RWPE2 (cell line): Measurements from ENCODE around the gene NPC1L1.

ENCODE experiments used
- ATAC-seq: fragments of 200-7000 bp; cut with Tn5 transposase; 3 replicates; pipeline ENCODE4 v1.9.1; 2021; ENCODE audit warnings: low read depth
- DNase-seq: peaks from one replicate; pipeline ENCODE4 v3.0.0-alpha.2; 2020; ENCODE audit warnings: low spot score
- H3K27ac ChIP-seq: fragments of 450-650 bp; 2 replicates; pipeline ENCODE4 v1.5.1; 2017; ENCODE audit warnings: mild to moderate bottlenecking; ENCODE audit not compliant: poor library complexity, severe bottlenecking
- H3K27me3 ChIP-seq: fragments of 250-450 bp; sonication (Bioruptor Pico); 2 replicates; pipeline ENCODE4 v1.5.1; 2021; ENCODE audit warnings: mild to moderate bottlenecking, moderate library complexity; ENCODE audit not compliant: insufficient read depth, poor library complexity, severe bottlenecking
- H3K36me3 ChIP-seq: fragments of 250-450 bp; sonication (Bioruptor Pico); 2 replicates; pipeline ENCODE4 v1.5.1; 2020; ENCODE audit warnings: low read depth, mild to moderate bottlenecking, moderate library complexity
- H3K4me1 ChIP-seq: fragments of 250-450 bp; sonication (Bioruptor Pico); 2 replicates; pipeline ENCODE4 v1.5.1; 2021; ENCODE audit warnings: mild to moderate bottlenecking, moderate library complexity; ENCODE audit not compliant: insufficient read depth, poor library complexity, severe bottlenecking
- H3K4me3 ChIP-seq: fragments of 250-450 bp; sonication (Bioruptor Pico); 2 replicates; pipeline ENCODE4 v1.5.1; 2021; ENCODE audit warnings: mild to moderate bottlenecking, moderate library complexity; ENCODE audit not compliant: severe bottlenecking
- H3K9me3 ChIP-seq: fragments of 250-450 bp; sonication (Bioruptor Pico); 2 replicates; pipeline ENCODE4 v1.5.1; 2021; ENCODE audit warnings: mild to moderate bottlenecking, moderate library complexity; ENCODE audit not compliant: severe bottlenecking
- TF ChIP-seq, protein P1 (sequence below): fragments of 450-650 bp; IDR thresholded peaks from one replicate; pipeline ENCODE4 v1.5.1; 2017; ENCODE audit warnings: mild to moderate bottlenecking, moderate library complexity; ENCODE audit not compliant: poor library complexity, severe bottlenecking

The NPC1L1 gene

GRCh38 chr7:44482502-44483485 lies 58.3 kb downstream of the NPC1L1 start:
- no peaks in the 10 kb centered on the region for H3K9me3 ChIP-seq
- H3K4me1 ChIP-seq, result peaks cover 5% of the 10 kb centered on the region
- DNase-seq (no peak), ATAC-seq (no peak)
- no peak overlapping the region for H3K4me3 ChIP-seq
- no peaks in the 10 kb centered on the region for H3K27me3 ChIP-seq
- peaks cover 84% of the 10 kb centered on the region for H3K36me3 ChIP-seq
- H3K27ac ChIP-seq, result no peak overlapping the region
- TF ChIP-seq, protein P1, sequence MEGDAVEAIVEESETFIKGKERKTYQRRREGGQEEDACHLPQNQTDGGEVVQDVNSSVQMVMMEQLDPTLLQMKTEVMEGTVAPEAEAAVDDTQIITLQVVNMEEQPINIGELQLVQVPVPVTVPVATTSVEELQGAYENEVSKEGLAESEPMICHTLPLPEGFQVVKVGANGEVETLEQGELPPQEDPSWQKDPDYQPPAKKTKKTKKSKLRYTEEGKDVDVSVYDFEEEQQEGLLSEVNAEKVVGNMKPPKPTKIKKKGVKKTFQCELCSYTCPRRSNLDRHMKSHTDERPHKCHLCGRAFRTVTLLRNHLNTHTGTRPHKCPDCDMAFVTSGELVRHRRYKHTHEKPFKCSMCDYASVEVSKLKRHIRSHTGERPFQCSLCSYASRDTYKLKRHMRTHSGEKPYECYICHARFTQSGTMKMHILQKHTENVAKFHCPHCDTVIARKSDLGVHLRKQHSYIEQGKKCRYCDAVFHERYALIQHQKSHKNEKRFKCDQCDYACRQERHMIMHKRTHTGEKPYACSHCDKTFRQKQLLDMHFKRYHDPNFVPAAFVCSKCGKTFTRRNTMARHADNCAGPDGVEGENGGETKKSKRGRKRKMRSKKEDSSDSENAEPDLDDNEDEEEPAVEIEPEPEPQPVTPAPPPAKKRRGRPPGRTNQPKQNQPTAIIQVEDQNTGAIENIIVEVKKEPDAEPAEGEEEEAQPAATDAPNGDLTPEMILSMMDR, result no peak

DNA sequence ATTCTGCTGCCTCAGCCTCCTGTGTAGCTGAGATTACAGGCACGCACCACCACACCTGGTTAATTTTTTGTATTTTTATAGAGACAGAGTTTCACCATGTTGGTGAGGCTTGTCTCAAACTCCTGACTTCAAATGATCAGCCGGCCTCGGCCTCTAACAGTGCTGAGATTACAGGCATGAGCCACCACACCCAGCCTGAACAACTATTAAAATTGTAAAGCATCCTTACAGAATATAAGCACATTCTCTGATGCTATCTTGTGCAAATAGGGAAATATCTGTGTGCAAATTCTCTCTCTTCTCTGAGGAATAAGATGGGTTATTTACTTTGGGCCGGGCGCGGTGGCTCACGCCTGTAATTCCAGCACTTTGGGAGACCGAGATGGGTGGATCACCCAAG lies 63.2 kb downstream of the NPC1L1 start:
- DNase-seq, result no peak

DNA sequence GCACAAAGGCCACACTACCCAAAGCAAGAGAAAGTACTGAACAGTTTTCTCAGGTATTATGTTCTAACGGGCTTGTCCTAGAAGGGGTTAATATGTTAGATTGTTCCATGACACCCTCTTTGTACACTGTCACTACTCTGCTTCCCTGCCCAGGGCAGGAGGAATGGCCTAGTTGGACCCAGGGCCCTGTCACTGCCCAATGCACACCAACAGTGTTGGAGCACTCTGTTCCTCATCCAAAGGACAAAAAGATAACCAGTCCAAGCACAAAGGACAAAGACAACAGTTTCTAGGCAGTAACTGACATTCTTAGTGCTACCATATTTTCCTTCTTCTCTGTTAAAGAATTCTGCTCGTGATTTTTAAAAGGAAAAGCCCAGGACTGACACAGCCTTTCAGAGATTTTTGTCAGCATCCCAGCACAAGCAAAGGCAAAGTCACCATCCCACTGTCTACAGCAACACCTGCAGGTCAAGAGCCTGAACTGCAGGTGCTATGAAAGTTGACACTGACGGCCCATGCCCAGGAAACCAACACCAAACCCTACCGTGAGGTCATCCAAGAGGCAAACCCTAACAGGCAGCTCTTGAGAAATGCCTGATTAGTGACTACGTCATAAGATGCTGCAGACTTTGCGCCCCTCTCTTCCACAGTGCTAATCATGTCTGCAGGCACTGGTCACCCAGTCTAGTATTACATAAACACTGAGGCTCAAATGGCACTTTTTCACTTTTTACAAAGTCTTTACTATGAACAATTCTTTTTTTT lies 63.9 kb downstream of the NPC1L1 start:
- H3K36me3 ChIP-seq, result peaks cover 85% of the 10 kb centered on the region

More for the DNA sequence above, 63.2 kb downstream of the NPC1L1 start:
- H3K27ac ChIP-seq, result no peak overlapping the region
- TF ChIP-seq, protein P1, result no peak
- H3K27me3 ChIP-seq, result no peaks in the 10 kb centered on the region
- no peak for ATAC-seq
- H3K4me3 ChIP-seq, result no peak overlapping the region
- H3K36me3 ChIP-seq, result peaks cover 86% of the 10 kb centered on the region
- peaks cover 17% of the 10 kb centered on the region for H3K4me1 ChIP-seq
- no peaks in the 10 kb centered on the region for H3K9me3 ChIP-seq

GRCh38 chr7:44476313-44476712 lies 64.8 kb downstream of the NPC1L1 start:
- Histone ChIP-seq H3K4me3 (no peak overlapping the region), H3K36me3 (peaks cover 81% of the 10 kb centered on the region), H3K9me3 (no peaks in the 10 kb centered on the region), H3K27me3 (no peaks in the 10 kb centered on the region), H3K27ac (no peak overlapping the region), H3K4me1 (peaks cover 25% of the 10 kb centered on the region)
- DNase-seq (no peak), ATAC-seq (no peak)
- TF ChIP-seq, protein P1, result no peak

More for the DNA sequence above, 63.9 kb downstream of the NPC1L1 start:
- ATAC-seq (peak; percentile 70), DNase-seq (peak; percentile 68)
- TF ChIP-seq, protein P1, result peak; percentile 87
- Histone ChIP-seq H3K9me3 (no peaks in the 10 kb centered on the region), H3K4me3 (no peak overlapping the region), H3K27ac (no peak overlapping the region), H3K27me3 (no peaks in the 10 kb centered on the region), H3K4me1 (peaks cover 24% of the 10 kb centered on the region)
